CD14-positive monocyte (primary cell): ENCODE measurements around the gene SRSF2. TPM values are rescaled to one million over a fixed set of nuclear protein-coding genes. Genes with fewer than 3 reads are reported as not detected.

Experiments
- DNase-seq, 3 donors: peaks; one replicate each; pipeline ENCODE4 v3.0.0-alpha.2; 2011 to 2022
- H2AFZ ChIP-seq: 2 replicates; pipeline ENCODE4 v1.6.0; 2012; ENCODE audit warnings: mild to moderate bottlenecking, low read depth, low read length, inconsistent platforms; ENCODE audit not compliant: insufficient read depth, poor library complexity, severe bottlenecking
- H3K27ac ChIP-seq, 2 donors: 1 replicate in 1 of 2; 2 replicates in 1 of 2; pipeline ENCODE4 v1.5.1; 2012 to 2013; ENCODE audit warnings: low read length in 2 of 2, control low read depth in 1 of 2, inconsistent platforms in 1 of 2, low read depth in 1 of 2, mild to moderate bottlenecking in 1 of 2
- H3K27me3 ChIP-seq, 2 donors: one replicate each; pipeline versions ENCODE4 v1.6.0 to v1.6.1; 2011 to 2013; ENCODE audit warnings: low read length in 2 of 2; ENCODE audit not compliant: control insufficient read depth in 2 of 2, insufficient read depth in 2 of 2
- H3K36me3 ChIP-seq, 2 donors: replicated peaks in 1 of 2; 1 replicate in 1 of 2; 2 replicates in 1 of 2; pipeline versions ENCODE4 v1.5.1 to v1.6.1; 2012 to 2013; ENCODE audit warnings: low read length in 2 of 2, control low read depth in 1 of 2, inconsistent platforms in 1 of 2, mild to moderate bottlenecking in 1 of 2; ENCODE audit not compliant: insufficient read depth in 2 of 2, control insufficient read depth in 1 of 2
- H3K4me1 ChIP-seq, 2 donors: 1 replicate in 1 of 2; 2 replicates in 1 of 2; pipeline versions ENCODE4 v1.5.1 to v1.6.1; 2012 to 2013; ENCODE audit warnings: low read length in 2 of 2, control low read depth in 1 of 2, inconsistent platforms in 1 of 2, mild to moderate bottlenecking in 1 of 2, moderate library complexity in 1 of 2; ENCODE audit not compliant: insufficient read depth in 2 of 2, control insufficient read depth in 1 of 2
- H3K4me2 ChIP-seq: replicated peaks from 2 replicates; pipeline ENCODE3; 2012; ENCODE audit warnings: low read length, moderate library complexity, mild to moderate bottlenecking; ENCODE audit not compliant: poor library complexity, severe bottlenecking; ENCODE audit errors: extremely low read depth
- H3K4me3 ChIP-seq, 3 experiments: fragments of 200-600 bp in 1 of 3; sonication (generic) in 1 of 3; replicated peaks in 1 of 3; 1 replicate in 2 of 3; 2 replicates in 1 of 3; pipeline ENCODE4 v1.5.1; 2011 to 2013; ENCODE audit warnings: low read length in 3 of 3, mild to moderate bottlenecking in 3 of 3, control low read depth in 2 of 3, low read depth in 2 of 3, inconsistent platforms in 1 of 3, moderate library complexity in 1 of 3
- H3K79me2 ChIP-seq: 2 replicates; pipeline ENCODE4 v1.6.0; 2012; ENCODE audit warnings: mild to moderate bottlenecking, control low read depth, inconsistent platforms, low read length, moderate library complexity; ENCODE audit not compliant: insufficient read depth
- H3K9ac ChIP-seq: 2 replicates; pipeline ENCODE4 v1.6.0; 2017; ENCODE audit warnings: low read length, mild to moderate bottlenecking; ENCODE audit not compliant: insufficient read depth, poor library complexity, severe bottlenecking
- H3K9me3 ChIP-seq, 2 donors: replicated peaks in 1 of 2; 1 replicate in 1 of 2; 2 replicates in 1 of 2; pipeline versions ENCODE4 v1.5.1 to v1.6.1; 2012 to 2013; ENCODE audit warnings: low read length in 2 of 2, control low read depth in 1 of 2; ENCODE audit not compliant: control insufficient read depth in 1 of 2, insufficient read depth in 1 of 2
- H4K20me1 ChIP-seq: 2 replicates; pipeline ENCODE4 v1.6.0; 2012; ENCODE audit warnings: mild to moderate bottlenecking, low read length, control low read depth, moderate library complexity; ENCODE audit not compliant: insufficient read depth
- H3K27ac Mint-ChIP-seq, 7 donors: one replicate each; pipeline ENCODE4 v1.8.0; 2020; ENCODE audit warnings: mild to moderate bottlenecking in 7 of 7, mixed read lengths in 7 of 7, moderate library complexity in 6 of 7, inconsistent platforms in 2 of 7
- H3K27me3 Mint-ChIP-seq, 3 donors: one replicate each; pipeline ENCODE4 v1.8.0; 2021 to 2022; ENCODE audit warnings: low read depth in 3 of 3, mild to moderate bottlenecking in 3 of 3, mixed read lengths in 3 of 3, moderate library complexity in 3 of 3, inconsistent platforms in 1 of 3
- H3K36me3 Mint-ChIP-seq, 2 donors: one replicate each; pipeline ENCODE4 v1.8.0; 2020; ENCODE audit warnings: mixed read lengths in 2 of 2, inconsistent platforms in 1 of 2, mild to moderate bottlenecking in 1 of 2
- H3K4me1 Mint-ChIP-seq: one replicate; pipeline ENCODE4 v1.8.0; 2020; ENCODE audit warnings: mild to moderate bottlenecking, mixed read lengths
- H3K4me3 Mint-ChIP-seq, 2 donors: one replicate each; pipeline ENCODE4 v1.8.0; 2020; ENCODE audit warnings: mild to moderate bottlenecking in 2 of 2, mixed read lengths in 2 of 2, moderate library complexity in 1 of 2
- H3K9me3 Mint-ChIP-seq, 7 donors: one replicate each; pipeline ENCODE4 v1.8.0; 2020 to 2022; ENCODE audit warnings: mixed read lengths in 7 of 7, mild to moderate bottlenecking in 6 of 7, moderate library complexity in 6 of 7, inconsistent platforms in 2 of 7
- CTCF ChIP-seq: fragments of 200-600 bp; IDR thresholded peaks from one replicate; pipeline ENCODE4 v1.8.0; 2022; ENCODE audit warnings: antibody characterized with exemption, mild to moderate bottlenecking
- WGBS: methylation state at CpG from one replicate; pipeline ENCODE4 v1.1.5; 2013; ENCODE audit warnings: missing lambda C conversion rate; ENCODE audit not compliant: insufficient coverage; 5-methylcytosine and 5-hydroxymethylcytosine counted together
- intact Hi-C, 2 donors: fragments of 100-400 bp; cut with micrococcal nuclease; formaldehyde crosslinking; loops; one replicate each; pipeline versions ENCODE4 v1.15.0 to v1.15.1; 2023
- polyA plus RNA-seq, 3 donors: library from polyadenylated mRNA; depleted of rRNA in 1 of 3; unstranded in 2 of 3; stranded (reverse) in 1 of 3; fragments of 300-500 nt in 2 of 3; fragments of >200 nt in 1 of 3; fragmentation: Illumina TruSeq in 2 of 3; gene quantifications; 1 replicate in 2 of 3; 2 replicates in 1 of 3; pipeline ENCODE4 v1.2.3, GENCODE V29; 2012 to 2021

Gene SRSF2
- polyA plus RNA-seq, 3 donors, result 124 to 386 (median 125) TPM

GRCh38 chr17:76758570-76758969, 21.4 kb upstream of the SRSF2 start:
- no peak for TF ChIP-seq CTCF
- Histone ChIP-seq H3K9me3 (peaks cover 0 to 3% of the 10 kb centered on the region in 2 donors), H3K9ac (no peak overlapping the region), H3K4me2 (no peak overlapping the region), H4K20me1 (no peaks in the 10 kb centered on the region), H3K4me3 (no peak overlapping the region), H3K79me2 (no peaks in the 10 kb centered on the region), H3K36me3 (peaks cover 31 to 54% of the 10 kb centered on the region in 2 donors), H3K4me1 (no peaks in the 10 kb centered on the region), H3K27me3 (no peaks in the 10 kb centered on the region), H3K27ac (no peak overlapping the region), H2AFZ (no peak overlapping the region)
- no peak overlapping the region for H3K4me3 Mint-ChIP-seq
- intact Hi-C loops, result no loop called here
- 83% methylated on average over 1 of the region's 3 CpGs for WGBS
- no peak for DNase-seq
- H3K27me3 Mint-ChIP-seq, result peaks cover 0 to 1% (median 0%) of the 10 kb centered on the region in 3 donors
- H3K9me3 Mint-ChIP-seq, result peaks cover 0 to 11% (median 0%) of the 10 kb centered on the region in 7 donors
- H3K27ac Mint-ChIP-seq, result no peak overlapping the region
- no peaks in the 10 kb centered on the region for H3K4me1 Mint-ChIP-seq
- H3K36me3 Mint-ChIP-seq, result peaks cover 41 to 69% of the 10 kb centered on the region in 2 donors

- no peak for TF ChIP-seq CTCF
- Histone ChIP-seq H3K79me2 (no peaks in the 10 kb centered on the region), H3K27ac (no peak overlapping the region), H3K4me2 (no peak overlapping the region), H3K36me3 (peaks cover 35 to 60% of the 10 kb centered on the region in 2 donors), H3K4me1 (no peaks in the 10 kb centered on the region), H3K9ac (no peak overlapping the region), H4K20me1 (no peaks in the 10 kb centered on the region), H3K9me3 (peaks cover 0 to 3% of the 10 kb centered on the region in 2 donors), H2AFZ (no peak overlapping the region), H3K4me3 (no peak overlapping the region), H3K27me3 (no peaks in the 10 kb centered on the region)
- H3K9me3 Mint-ChIP-seq, result peaks cover 0 to 11% (median 0%) of the 10 kb centered on the region in 7 donors
- DNase-seq, result no peak
- intact Hi-C loops, result no loop called here
- 100% methylated on average over 3 of the region's 5 CpGs for WGBS
- H3K27me3 Mint-ChIP-seq, result peaks cover 0 to 1% (median 0%) of the 10 kb centered on the region in 3 donors
- peak overlapping the region in 1 of 7 donors; percentile 6 for H3K27ac Mint-ChIP-seq
- H3K4me1 Mint-ChIP-seq, result no peaks in the 10 kb centered on the region
- H3K36me3 Mint-ChIP-seq, result peaks cover 46 to 74% of the 10 kb centered on the region in 2 donors
- H3K4me3 Mint-ChIP-seq, result no peak overlapping the region
Observed at GRCh38 chr17:76757256-76757655, 20.1 kb upstream of the SRSF2 start.
